ENCODE results near the gene HNRNPLL.
"Not testable (repeated sequence)": the region's sequence is repeated elsewhere in the genome, so short reads cannot be mapped to it uniquely, and the experiment has no call there.

The HNRNPLL gene

GRCh38 chr2:38549071-38549704, 53.5 kb downstream of the HNRNPLL start:
- Histone ChIP-seq H3K4me1 (no peaks in the 10 kb centered on the region), H3K4me3 (no peak overlapping the region), H3K27ac (no peak overlapping the region), H3K36me3 (peaks cover 0 to 16% (median 0%) of the 10 kb centered on the region in 3 donors), H3K9me3 (no peaks in the 10 kb centered on the region), H3K27me3 (no peaks in the 10 kb centered on the region)
- no peak for DNase-seq
- intact Hi-C loops (cut with DNase I; ENCODE audit: low total_unique reads): no loop called here
- no peak for TF ChIP-seq CTCF (IDR thresholded peaks at IDR 0.05)

- TF ChIP-seq CTCF (IDR thresholded peaks at IDR 0.05): no peak
Observed at GRCh38 chr2:38547791-38548190, 54.9 kb downstream of the HNRNPLL start.

GRCh38 chr2:38546585-38546984, 56.1 kb downstream of the HNRNPLL start:
- no peak for DNase-seq
- no peaks in the 10 kb centered on the region for H3K4me1 ChIP-seq
- no peak for TF ChIP-seq CTCF (IDR thresholded peaks at IDR 0.05)
- no peak overlapping the region for H3K27ac ChIP-seq
- H3K27me3 ChIP-seq: peaks cover 0 to 2% of the 10 kb centered on the region in 2 donors
- no peaks in the 10 kb centered on the region for H3K9me3 ChIP-seq
- intact Hi-C loops (cut with DNase I; ENCODE audit: low total_unique reads): no loop called here
- H3K36me3 ChIP-seq: peaks cover 0 to 4% (median 0%) of the 10 kb centered on the region in 3 donors
- H3K4me3 ChIP-seq: no peak overlapping the region

More at GRCh38 chr2:38547791-38548190, 54.9 kb downstream of the HNRNPLL start:
- no peak overlapping the region for H3K27ac ChIP-seq
- no peaks in the 10 kb centered on the region for H3K9me3 ChIP-seq
- intact Hi-C loops (cut with DNase I; ENCODE audit: low total_unique reads): no loop called here
- no peaks in the 10 kb centered on the region for H3K4me1 ChIP-seq
- H3K36me3 ChIP-seq: peaks cover 0 to 16% (median 0%) of the 10 kb centered on the region in 3 donors
- H3K27me3 ChIP-seq: peaks cover 0 to 2% of the 10 kb centered on the region in 2 donors
- H3K4me3 ChIP-seq: no peak overlapping the region
- DNase-seq: no peak

GRCh38 chr2:38546064-38546463, 56.7 kb downstream of the HNRNPLL start:
- H3K4me1 ChIP-seq: no peaks in the 10 kb centered on the region
- no peaks in the 10 kb centered on the region for H3K9me3 ChIP-seq
- DNase-seq: no peak
- no peak for TF ChIP-seq CTCF (IDR thresholded peaks at IDR 0.05)
- H3K36me3 ChIP-seq: no peaks in the 10 kb centered on the region
- no peak overlapping the region for H3K27ac ChIP-seq
- intact Hi-C loops (cut with DNase I; ENCODE audit: low total_unique reads): no loop called here
- peaks cover 0 to 2% of the 10 kb centered on the region in 2 donors for H3K27me3 ChIP-seq
- no peak overlapping the region for H3K4me3 ChIP-seq

GRCh38 chr2:38542248-38542631, 60.5 kb downstream of the HNRNPLL start:
- H3K36me3 ChIP-seq; H3K27ac ChIP-seq; H3K4me1 ChIP-seq; DNase-seq; intact Hi-C loops (cut with DNase I; ENCODE audit: low total_unique reads); H3K9me3 ChIP-seq; H3K4me3 ChIP-seq: not testable (repeated sequence)
- H3K27me3 ChIP-seq: peaks cover 0 to 10% of the 10 kb centered on the region in 2 donors

GRCh38 chr2:38540580-38541286, 62.0 kb downstream of the HNRNPLL start:
- H3K27me3 ChIP-seq: peaks cover 0 to 10% of the 10 kb centered on the region in 2 donors
- H3K36me3 ChIP-seq: no peaks in the 10 kb centered on the region
- no peaks in the 10 kb centered on the region for H3K9me3 ChIP-seq
- no peak overlapping the region for H3K4me3 ChIP-seq
- H3K27ac ChIP-seq: no peak overlapping the region
- TF ChIP-seq CTCF (IDR thresholded peaks at IDR 0.05): no peak
- intact Hi-C loops (cut with DNase I; ENCODE audit: low total_unique reads): no loop called here
- no peak for DNase-seq
- H3K4me1 ChIP-seq: peaks cover 0 to 6% (median 2%) of the 10 kb centered on the region in 4 donors

Measured in tibial artery (tissue), 4 donors.